Kidney epithelial cell (primary cell): ENCODE data around the gene SH2D1B. TPM values are rescaled to one million over a fixed set of nuclear protein-coding genes. Genes with fewer than 3 reads are reported as not detected.
"Not testable (repeated sequence)": the region's sequence is repeated elsewhere in the genome, so short reads cannot be mapped to it uniquely, and the experiment has no call there.

Source experiments
- DNase-seq: peaks from one replicate; pipeline ENCODE4 v3.0.0-alpha.2; 2010; ENCODE audit warnings: low read depth
- H3K27me3 ChIP-seq: 2 replicates; pipeline ENCODE4 v1.6.0; 2011; ENCODE audit warnings: low read length; ENCODE audit not compliant: control insufficient read depth, insufficient read depth
- H3K36me3 ChIP-seq: 2 replicates; pipeline ENCODE4 v1.5.1; 2011; ENCODE audit warnings: low read length; ENCODE audit not compliant: control insufficient read depth, insufficient read depth
- H3K4me3 ChIP-seq: 2 replicates; pipeline ENCODE4 v1.5.1; 2011; ENCODE audit warnings: low read depth, mild to moderate bottlenecking, control low read depth, low read length
- total RNA-seq: library from RNA; depleted of rRNA; stranded (reverse); fragments of >200 nt; gene quantifications from 2 replicates; pipeline ENCODE4 v1.2.3, GENCODE V29; 2015
- TF ChIP-seq, protein P1 (sequence below): IDR thresholded peaks from 2 replicates; pipeline ENCODE4 v1.5.1; 2011; ENCODE audit warnings: mild to moderate bottlenecking, moderate library complexity, low read length, control low read depth, inconsistent platforms; ENCODE audit not compliant: insufficient read depth, poor library complexity, severe bottlenecking

SH2D1B gene
- total RNA-seq, 1 donor from 2014 or later: not detected

DNA sequence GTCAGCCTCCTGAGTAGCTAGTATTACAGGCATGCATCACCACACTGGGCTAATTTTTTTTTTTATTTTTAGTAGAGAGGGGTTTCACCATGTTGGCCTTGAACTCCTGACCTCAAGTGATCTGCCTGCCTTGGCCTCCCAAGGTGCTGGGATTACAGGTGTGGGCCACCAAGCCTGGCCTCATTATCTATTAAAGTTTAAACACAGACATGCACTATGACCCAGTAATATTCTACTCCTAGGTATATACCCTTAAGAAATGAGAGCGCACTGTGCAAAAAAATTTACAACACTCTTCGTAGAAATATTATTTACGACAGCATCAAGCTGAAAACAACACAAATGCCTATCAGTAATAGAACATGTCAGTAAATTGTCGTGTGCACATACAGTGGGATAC lies 18.6 kb upstream of the SH2D1B start:
- TF ChIP-seq, protein P1, sequence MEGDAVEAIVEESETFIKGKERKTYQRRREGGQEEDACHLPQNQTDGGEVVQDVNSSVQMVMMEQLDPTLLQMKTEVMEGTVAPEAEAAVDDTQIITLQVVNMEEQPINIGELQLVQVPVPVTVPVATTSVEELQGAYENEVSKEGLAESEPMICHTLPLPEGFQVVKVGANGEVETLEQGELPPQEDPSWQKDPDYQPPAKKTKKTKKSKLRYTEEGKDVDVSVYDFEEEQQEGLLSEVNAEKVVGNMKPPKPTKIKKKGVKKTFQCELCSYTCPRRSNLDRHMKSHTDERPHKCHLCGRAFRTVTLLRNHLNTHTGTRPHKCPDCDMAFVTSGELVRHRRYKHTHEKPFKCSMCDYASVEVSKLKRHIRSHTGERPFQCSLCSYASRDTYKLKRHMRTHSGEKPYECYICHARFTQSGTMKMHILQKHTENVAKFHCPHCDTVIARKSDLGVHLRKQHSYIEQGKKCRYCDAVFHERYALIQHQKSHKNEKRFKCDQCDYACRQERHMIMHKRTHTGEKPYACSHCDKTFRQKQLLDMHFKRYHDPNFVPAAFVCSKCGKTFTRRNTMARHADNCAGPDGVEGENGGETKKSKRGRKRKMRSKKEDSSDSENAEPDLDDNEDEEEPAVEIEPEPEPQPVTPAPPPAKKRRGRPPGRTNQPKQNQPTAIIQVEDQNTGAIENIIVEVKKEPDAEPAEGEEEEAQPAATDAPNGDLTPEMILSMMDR: no peak
- H3K4me3 ChIP-seq: no peak overlapping the region
- H3K27me3 ChIP-seq: no peaks in the 10 kb centered on the region
- DNase-seq: no peak
- H3K36me3 ChIP-seq: no peaks in the 10 kb centered on the region

DNA sequence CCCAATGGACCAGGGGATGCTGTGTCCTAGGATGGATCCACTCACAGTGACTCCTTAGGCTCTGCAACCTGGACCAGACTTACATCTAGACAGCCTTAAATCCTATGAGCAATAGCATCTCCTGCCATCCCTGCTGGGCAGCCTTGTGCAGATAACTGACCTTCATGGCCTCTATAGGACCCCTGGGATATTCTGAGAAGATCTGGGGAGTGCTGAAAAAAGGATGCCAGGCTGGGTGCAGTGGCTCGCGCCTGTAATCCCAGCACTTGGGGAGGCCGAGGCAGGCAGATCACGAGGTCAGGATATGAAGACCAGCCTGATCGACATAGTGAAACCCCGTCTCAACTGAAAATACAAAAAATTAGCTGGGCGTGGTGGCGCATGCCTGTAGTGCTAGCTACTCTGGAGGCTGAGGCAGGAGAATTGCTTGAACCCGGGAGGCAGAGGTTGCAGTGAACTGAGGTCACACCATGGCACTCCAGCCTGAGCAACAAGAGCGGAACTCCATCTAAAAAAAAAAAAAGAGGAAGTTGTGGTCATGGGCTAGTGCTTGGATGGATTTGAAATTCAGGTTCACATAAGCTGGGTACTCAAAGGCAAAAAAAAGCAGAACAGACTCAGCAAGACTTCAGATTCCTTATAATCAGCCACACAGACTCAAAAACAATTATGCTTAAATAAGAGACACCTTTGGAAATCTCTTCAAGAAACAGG lies 10.9 kb upstream of the SH2D1B start:
- Histone ChIP-seq H3K4me3 (no peak overlapping the region), H3K27me3 (no peaks in the 10 kb centered on the region), H3K36me3 (no peaks in the 10 kb centered on the region)
- TF ChIP-seq, protein P1: no peak
- DNase-seq: no peak

DNA sequence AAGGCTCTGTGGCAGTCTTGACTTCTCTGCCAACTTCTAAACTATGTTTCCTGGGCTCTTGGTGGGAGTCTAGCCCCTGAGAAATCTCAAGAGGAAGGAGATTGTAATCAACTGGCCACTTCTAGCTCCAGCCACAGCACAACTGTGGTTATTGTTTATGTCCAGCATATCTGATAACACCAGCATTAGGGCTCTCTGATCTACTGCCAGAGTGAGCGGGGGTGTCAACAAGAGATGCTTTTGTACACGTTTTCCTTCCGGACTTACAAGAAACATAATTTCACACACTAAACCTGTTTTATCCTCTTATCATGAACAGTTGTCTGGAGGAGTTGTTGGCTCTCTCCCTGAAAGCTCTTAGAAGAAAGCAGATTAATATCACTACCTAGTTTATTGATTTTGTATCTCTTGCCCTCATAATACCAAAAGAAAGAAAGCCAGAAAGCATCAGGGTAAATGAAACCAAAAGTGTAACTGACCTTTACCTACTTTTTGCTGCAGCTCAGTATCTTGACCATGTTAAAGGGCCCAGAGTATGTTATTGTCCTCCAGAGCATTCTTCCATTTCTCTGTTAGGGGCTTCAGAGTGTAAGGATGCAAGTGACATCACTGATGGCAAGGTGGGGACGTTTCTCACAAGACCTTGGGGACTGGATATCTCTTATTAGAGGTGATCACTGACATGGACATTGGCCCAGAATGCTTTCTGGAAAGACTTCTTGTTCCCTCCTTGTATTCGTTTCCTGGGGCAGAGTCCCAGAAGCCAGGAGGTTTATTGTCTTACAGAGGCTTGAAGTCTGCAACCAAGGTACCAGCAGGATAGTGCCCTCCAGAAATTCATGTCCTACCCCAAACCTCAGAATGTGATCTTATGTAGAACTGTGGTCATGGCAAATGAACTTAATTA lies 9.6 kb upstream of the SH2D1B start:
- no peaks in the 10 kb centered on the region for H3K27me3 ChIP-seq
- no peak for DNase-seq
- TF ChIP-seq, protein P1: no peak
- no peak overlapping the region for H3K4me3 ChIP-seq
- H3K36me3 ChIP-seq: no peaks in the 10 kb centered on the region

DNA sequence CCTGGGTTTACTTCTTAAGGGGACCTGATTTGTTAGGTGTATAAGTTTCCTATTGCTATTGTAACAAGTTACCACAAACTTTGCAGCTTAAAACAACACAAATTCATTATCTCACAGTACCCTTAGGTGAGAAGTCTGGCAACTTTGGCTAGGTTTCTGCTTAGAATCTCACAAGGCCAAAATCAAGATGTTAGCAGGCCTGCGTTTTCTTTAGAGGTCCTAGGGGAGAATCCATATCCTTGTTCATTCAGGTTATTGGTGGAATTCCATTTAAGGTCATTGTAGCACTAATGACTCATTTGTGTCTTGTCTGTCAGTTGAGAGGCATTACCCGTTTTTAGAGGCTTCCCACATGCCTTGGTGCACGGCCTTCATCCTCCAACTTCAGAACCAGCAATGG lies 8.2 kb upstream of the SH2D1B start:
- TF ChIP-seq, protein P1: no peak
- no peaks in the 10 kb centered on the region for H3K36me3 ChIP-seq
- no peak overlapping the region for H3K4me3 ChIP-seq
- H3K27me3 ChIP-seq: no peaks in the 10 kb centered on the region
- DNase-seq: no peak

DNA sequence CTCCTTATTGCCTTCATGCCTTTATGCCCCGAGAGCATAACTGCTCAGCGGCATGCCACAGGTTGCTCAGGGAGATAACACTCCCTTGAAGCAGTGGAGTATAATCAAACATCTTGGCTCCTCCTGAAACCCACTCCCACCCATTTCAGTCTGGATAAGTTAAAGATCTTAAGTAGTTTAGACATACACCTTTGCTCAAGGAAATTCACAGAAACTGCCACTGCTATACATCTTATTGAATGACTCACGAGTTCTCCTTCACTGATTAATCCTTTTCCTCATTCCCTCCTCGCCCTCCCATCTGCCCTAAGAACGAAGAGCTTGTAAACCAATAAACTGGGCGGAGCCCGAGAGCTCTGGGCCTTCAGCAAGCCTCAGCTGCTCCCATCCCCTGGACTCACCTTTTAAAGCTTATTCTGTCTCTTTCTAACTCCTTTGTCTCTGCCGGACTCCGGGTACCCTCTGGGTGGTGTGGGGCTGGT lies 7.6 kb upstream of the SH2D1B start:
- H3K27me3 ChIP-seq, H3K4me3 ChIP-seq, DNase-seq, H3K36me3 ChIP-seq: not testable (repeated sequence)

DNA sequence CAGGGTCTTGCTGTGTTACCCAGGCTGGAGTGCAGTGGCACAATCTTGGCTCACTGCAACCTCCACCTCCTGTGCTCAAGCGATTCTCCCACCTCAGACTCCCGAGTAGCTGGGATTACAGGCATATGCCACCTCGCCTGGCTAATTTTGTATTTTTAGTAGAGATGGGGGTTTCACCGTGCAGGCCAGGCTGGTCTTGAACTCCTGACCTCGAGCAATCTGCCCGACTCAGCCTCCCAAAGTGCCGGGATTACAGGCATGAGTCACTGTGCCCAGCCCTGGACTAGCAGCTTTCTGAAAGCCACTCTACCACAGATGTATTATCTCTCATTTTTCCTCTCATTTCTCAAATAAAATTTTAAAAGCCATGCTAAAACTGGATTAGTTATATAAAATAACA lies 6.6 kb upstream of the SH2D1B start:
- DNase-seq: not testable (repeated sequence)

More for the DNA sequence above, 6.6 kb upstream of the SH2D1B start:
- H3K4me3 ChIP-seq, H3K27me3 ChIP-seq, H3K36me3 ChIP-seq: not testable (repeated sequence)
